ENCODE data around the gene RANBP17.

DNA sequence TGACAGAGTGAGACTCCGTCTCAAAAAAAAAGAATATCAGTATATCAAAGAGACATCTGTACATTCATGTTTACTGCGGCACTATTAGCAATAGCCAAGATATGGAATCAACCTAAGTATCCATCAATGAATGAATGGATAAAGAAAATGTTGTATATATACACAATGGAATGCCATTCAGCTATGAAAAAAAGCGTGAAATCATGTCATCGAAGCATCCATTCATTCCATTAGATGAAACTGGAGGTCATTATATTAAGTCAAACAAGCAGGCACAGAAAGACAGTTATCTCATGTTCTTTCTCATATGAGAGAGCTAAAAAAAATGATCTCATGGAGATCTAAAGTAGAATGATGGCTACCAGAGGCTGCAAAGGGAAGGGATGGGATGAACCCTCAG lies 266.3 kb downstream of the RANBP17 start:
- TF ChIP-seq, protein P1, sequence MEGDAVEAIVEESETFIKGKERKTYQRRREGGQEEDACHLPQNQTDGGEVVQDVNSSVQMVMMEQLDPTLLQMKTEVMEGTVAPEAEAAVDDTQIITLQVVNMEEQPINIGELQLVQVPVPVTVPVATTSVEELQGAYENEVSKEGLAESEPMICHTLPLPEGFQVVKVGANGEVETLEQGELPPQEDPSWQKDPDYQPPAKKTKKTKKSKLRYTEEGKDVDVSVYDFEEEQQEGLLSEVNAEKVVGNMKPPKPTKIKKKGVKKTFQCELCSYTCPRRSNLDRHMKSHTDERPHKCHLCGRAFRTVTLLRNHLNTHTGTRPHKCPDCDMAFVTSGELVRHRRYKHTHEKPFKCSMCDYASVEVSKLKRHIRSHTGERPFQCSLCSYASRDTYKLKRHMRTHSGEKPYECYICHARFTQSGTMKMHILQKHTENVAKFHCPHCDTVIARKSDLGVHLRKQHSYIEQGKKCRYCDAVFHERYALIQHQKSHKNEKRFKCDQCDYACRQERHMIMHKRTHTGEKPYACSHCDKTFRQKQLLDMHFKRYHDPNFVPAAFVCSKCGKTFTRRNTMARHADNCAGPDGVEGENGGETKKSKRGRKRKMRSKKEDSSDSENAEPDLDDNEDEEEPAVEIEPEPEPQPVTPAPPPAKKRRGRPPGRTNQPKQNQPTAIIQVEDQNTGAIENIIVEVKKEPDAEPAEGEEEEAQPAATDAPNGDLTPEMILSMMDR (conservative IDR thresholded peaks at IDR 0.05; ENCODE audit: low read depth, low read length): no peak
- TF ChIP-seq NFE2L2 (IDR thresholded peaks at IDR 0.05; ENCODE audit: low read depth, low read length) (no peak), POLR2A (IDR thresholded peaks at IDR 0.05; ENCODE audit: low read depth, low read length) (no peak), SMC3 (IDR thresholded peaks at IDR 0.05; ENCODE audit: low read depth, low read length) (no peak), RAD21 (IDR thresholded peaks at IDR 0.05; ENCODE audit: low read length) (no peak), CEBPB (IDR thresholded peaks at IDR 0.05; ENCODE audit: low read depth, low read length) (no peak)

Measured in IMR-90 (cell line).